Effector memory CD4-positive, alpha-beta T cell (primary cell): ENCODE measurements around the gene CELA3A.

ENCODE experiments used
- DNase-seq, 3 donors: peaks; one replicate each; pipeline ENCODE4 v3.0.0-alpha.2; 2020
- H3K27ac ChIP-seq: 2 replicates; pipeline ENCODE4 v1.7.0; 2013; ENCODE audit warnings: mild to moderate bottlenecking, low read length, moderate library complexity; ENCODE audit not compliant: insufficient read depth, poor library complexity, severe bottlenecking
- H3K27me3 ChIP-seq: replicated peaks from 2 replicates; pipeline ENCODE4 v1.7.0; 2013; ENCODE audit warnings: mild to moderate bottlenecking, low read length; ENCODE audit not compliant: insufficient read depth, control insufficient read depth, poor library complexity, severe bottlenecking
- H3K36me3 ChIP-seq: 2 replicates; pipeline ENCODE4 v1.7.0; 2013; ENCODE audit warnings: mild to moderate bottlenecking, low read length, moderate library complexity; ENCODE audit not compliant: control insufficient read depth, insufficient read depth
- H3K4me1 ChIP-seq: 2 replicates; pipeline ENCODE4 v1.7.0; 2013; ENCODE audit warnings: low read length, mild to moderate bottlenecking; ENCODE audit not compliant: control insufficient read depth, insufficient read depth, poor library complexity, severe bottlenecking
- H3K4me3 ChIP-seq: 2 replicates; pipeline ENCODE4 v1.7.0; 2013; ENCODE audit warnings: low read length, low read depth, mild to moderate bottlenecking; ENCODE audit not compliant: insufficient read depth, poor library complexity, severe bottlenecking
- H3K9me3 ChIP-seq: 2 replicates; pipeline ENCODE4 v1.7.0; 2013; ENCODE audit warnings: mild to moderate bottlenecking, low read length, moderate library complexity; ENCODE audit not compliant: control insufficient read depth

Gene CELA3A

GRCh38 chr1:22048351-22049192 lies 47.1 kb downstream of the CELA3A start:
- Histone ChIP-seq H3K4me3 (no peak overlapping the region), H3K27ac (no peak overlapping the region), H3K9me3 (no peaks in the 10 kb centered on the region), H3K36me3 (no peaks in the 10 kb centered on the region), H3K27me3 (no peaks in the 10 kb centered on the region), H3K4me1 (peaks cover 19% of the 10 kb centered on the region)
- no peak for DNase-seq

GRCh38 chr1:22050330-22050729 lies 48.9 kb downstream of the CELA3A start:
- H3K4me3 ChIP-seq, result no peak overlapping the region
- peaks cover 15% of the 10 kb centered on the region for H3K4me1 ChIP-seq
- no peaks in the 10 kb centered on the region for H3K9me3 ChIP-seq
- H3K36me3 ChIP-seq, result no peaks in the 10 kb centered on the region
- H3K27me3 ChIP-seq, result no peaks in the 10 kb centered on the region
- H3K27ac ChIP-seq, result no peak overlapping the region
- no peak for DNase-seq

- H3K27me3 ChIP-seq, result no peaks in the 10 kb centered on the region
- DNase-seq, result no peak
- no peaks in the 10 kb centered on the region for H3K36me3 ChIP-seq
- H3K9me3 ChIP-seq, result no peaks in the 10 kb centered on the region
- H3K27ac ChIP-seq, result no peak overlapping the region
- no peak overlapping the region for H3K4me3 ChIP-seq
- peaks cover 25% of the 10 kb centered on the region for H3K4me1 ChIP-seq
Measured at GRCh38 chr1:22051607-22052114, 50.2 kb downstream of the CELA3A start.

GRCh38 chr1:22052115-22053016 lies 50.9 kb downstream of the CELA3A start, which contains the start of gene CDC42:
CDC42 (plus strand) TSS chr1:22052709; CDS start chr1:22078479, 25,770 bp downstream.
- peak within 1 kb of the TSS; percentile 87 for H3K4me3 ChIP-seq
- H3K4me1 ChIP-seq, result peaks cover 31% of the 10 kb centered on the region
- peak; percentile 93 to 97 (median 97) for DNase-seq
- H3K27ac ChIP-seq, result peak within 1 kb of the TSS; percentile 99
- H3K9me3 ChIP-seq, result no peaks in the 10 kb centered on the region
- no peaks in the 10 kb centered on the region for H3K36me3 ChIP-seq
- H3K27me3 ChIP-seq, result no peaks in the 10 kb centered on the region

GRCh38 chr1:22053017-22053860 lies 51.8 kb downstream of the CELA3A start:
- no peaks in the 10 kb centered on the region for H3K9me3 ChIP-seq
- H3K27ac ChIP-seq, result peak overlapping the region; percentile 99
- H3K4me1 ChIP-seq, result peaks cover 40% of the 10 kb centered on the region
- no peaks in the 10 kb centered on the region for H3K27me3 ChIP-seq
- peaks cover 5% of the 10 kb centered on the region for H3K36me3 ChIP-seq
- peak; percentile 39 to 47 (median 46) for DNase-seq
- peak overlapping the region; percentile 87 for H3K4me3 ChIP-seq

GRCh38 chr1:22053861-22054770 lies 52.7 kb downstream of the CELA3A start:
- DNase-seq, result no peak
- Histone ChIP-seq H3K4me1 (peaks cover 40% of the 10 kb centered on the region), H3K27me3 (no peaks in the 10 kb centered on the region), H3K36me3 (peaks cover 5% of the 10 kb centered on the region), H3K27ac (peak overlapping the region; percentile 99), H3K4me3 (peak overlapping the region; percentile 87), H3K9me3 (no peaks in the 10 kb centered on the region)

- H3K27ac ChIP-seq, result peak overlapping the region; percentile 43
- H3K36me3 ChIP-seq, result peaks cover 5% of the 10 kb centered on the region
- no peak for DNase-seq
- peaks cover 40% of the 10 kb centered on the region for H3K4me1 ChIP-seq
- no peaks in the 10 kb centered on the region for H3K27me3 ChIP-seq
- H3K9me3 ChIP-seq, result no peaks in the 10 kb centered on the region
- peak overlapping the region; percentile 23 for H3K4me3 ChIP-seq
Measured at GRCh38 chr1:22055463-22055862, 54.0 kb downstream of the CELA3A start.

- peak overlapping the region; percentile 43 for H3K27ac ChIP-seq
- H3K4me3 ChIP-seq, result peak overlapping the region; percentile 23
- peaks cover 43% of the 10 kb centered on the region for H3K4me1 ChIP-seq
- no peaks in the 10 kb centered on the region for H3K9me3 ChIP-seq
- DNase-seq, result no peak
- peaks cover 5% of the 10 kb centered on the region for H3K36me3 ChIP-seq
- no peaks in the 10 kb centered on the region for H3K27me3 ChIP-seq
Measured at GRCh38 chr1:22056043-22056442, 54.6 kb downstream of the CELA3A start.
